ENCODE data around the gene ZNF641. TPM values are rescaled to one million over a fixed set of nuclear protein-coding genes. Genes with fewer than 3 reads are reported as not detected.

Gene ZNF641
- polyA plus RNA-seq, 2 of the 4 experiments (the other 2 are of a cell fraction): 9.1 to 11.8 TPM

GRCh38 chr12:48388938-48389337 lies 38.2 kb upstream of the ZNF641 start:
- FAIRE-seq (no peak), DNase-seq (ENCODE audit: low read depth in 1 of 2, low spot score in 1 of 2) (no peak), ATAC-seq (no peak)
- 57% methylated on average over 2 of the region's 2 CpGs for WGBS (ENCODE audit: missing lambda C conversion rate)
- Histone ChIP-seq H3K4me2 (no peak overlapping the region), H3K27ac (no peak overlapping the region), H3K9me3 (no peaks in the 10 kb centered on the region), H3K4me1 (no peaks in the 10 kb centered on the region), H3K4me3 (no peak overlapping the region)
- ChIA-PET CTCF (no interaction called here), POLR2A (no interaction called here)
- TF ChIP-seq POLR2A (IDR thresholded peaks at IDR 0.05; ENCODE audit: low read length) (no peak), BHLHE40 (IDR thresholded peaks at IDR 0.05; ENCODE audit: low read depth, low read length) (no peak), NR3C1 (IDR thresholded peaks at IDR 0.05) (no peak), HOXB5 (CRISPR knock-in tag; IDR thresholded peaks at IDR 0.05) (no peak), NPAS2 (CRISPR knock-in tag; IDR thresholded peaks at IDR 0.05; ENCODE audit: borderline replicate concordance) (no peak), HES2 (IDR thresholded peaks at IDR 0.05) (no peak), BCL3 (IDR thresholded peaks at IDR 0.05) (no peak), MAZ (IDR thresholded peaks at IDR 0.05; ENCODE audit: borderline replicate concordance, low read depth, low read length) (no peak)

- H3K9me3 ChIP-seq: no peaks in the 10 kb centered on the region
- no peak for FAIRE-seq
- no peak overlapping the region for H3K4me2 ChIP-seq
- ChIA-PET CTCF (no interaction called here), POLR2A (no interaction called here)
- no peak for ATAC-seq
- H3K27ac ChIP-seq: no peak overlapping the region
- H3K4me1 ChIP-seq: no peaks in the 10 kb centered on the region
- TF ChIP-seq E2F6 (IDR thresholded peaks at IDR 0.05; ENCODE audit: borderline replicate concordance, low read depth) (no peak), RNF2 (IDR thresholded peaks at IDR 0.05; ENCODE audit: borderline replicate concordance, low read depth) (no peak), MAX (IDR thresholded peaks at IDR 0.05) (no peak), EHF (CRISPR knock-in tag; IDR thresholded peaks at IDR 0.05) (no peak), HOXB5 (CRISPR knock-in tag; IDR thresholded peaks at IDR 0.05) (no peak), POLR2A (IDR thresholded peaks at IDR 0.05; ENCODE audit: low read length) (no peak), ZFP36 (IDR thresholded peaks at IDR 0.05; ENCODE audit: borderline replicate concordance, partially characterized antibody) (no peak)
- 74% methylated on average over 1 of the region's 1 CpG for WGBS (ENCODE audit: missing lambda C conversion rate)
- H3K4me3 ChIP-seq: no peak overlapping the region
- no peak for DNase-seq (ENCODE audit: low read depth in 1 of 2, low spot score in 1 of 2)
Observed at GRCh38 chr12:48388460-48388859, 37.7 kb upstream of the ZNF641 start.

- DNase-seq (ENCODE audit: low read depth in 1 of 2, low spot score in 1 of 2) (no peak), FAIRE-seq (no peak), ATAC-seq (no peak)
- ChIA-PET POLR2A (no interaction called here), CTCF (interaction anchor here (1.1 kb wide), 1 partner anchor 73 kb away, joined by 4 read pairs; no protein-coding TSS in a partner anchor)
- H3K27ac ChIP-seq: no peak overlapping the region
- no peak overlapping the region for H3K4me2 ChIP-seq
- H3K9me3 ChIP-seq: peaks cover 2% of the 10 kb centered on the region; the same call in 1 of the 3 replicates
- H3K4me1 ChIP-seq: no peaks in the 10 kb centered on the region
- no peak for TF ChIP-seq HDAC2 (IDR thresholded peaks at IDR 0.05)
- TF ChIP-seq POLR2AphosphoS2 (conservative IDR thresholded peaks at IDR 0.05; ENCODE audit: low read length): no peak
- WGBS (ENCODE audit: missing lambda C conversion rate): 60% methylated on average over 1 of the region's 1 CpG
- H3K4me3 ChIP-seq: no peak overlapping the region
Observed at GRCh38 chr12:48380596-48380995, 29.9 kb upstream of the ZNF641 start.

GRCh38 chr12:48379794-48380193 lies 29.1 kb upstream of the ZNF641 start:
- TF ChIP-seq HES2 (IDR thresholded peaks at IDR 0.05) (no peak), EHF (CRISPR knock-in tag; IDR thresholded peaks at IDR 0.05) (no peak), CHD4 (IDR thresholded peaks at IDR 0.05; ENCODE audit: borderline replicate concordance) (no peak), CBX2 (IDR thresholded peaks at IDR 0.05; ENCODE audit: borderline replicate concordance, low read depth) (no peak), EHMT2 (IDR thresholded peaks at IDR 0.05; ENCODE audit: low read depth) (no peak), ZSCAN20 (CRISPR knock-in tag; IDR thresholded peaks at IDR 0.05) (no peak), MAZ (IDR thresholded peaks at IDR 0.05; ENCODE audit: borderline replicate concordance, low read depth, low read length) (no peak), FOXS1 (CRISPR knock-in tag; IDR thresholded peaks at IDR 0.05) (no peak)
- H3K9me3 ChIP-seq: peaks cover 2% of the 10 kb centered on the region; the same call in 1 of the 3 replicates
- CTCF ChIA-PET: interaction anchor here (1.1 kb wide), 1 partner anchor 74 kb away, joined by 4 read pairs; no protein-coding TSS in a partner anchor
- no peak overlapping the region for H3K4me2 ChIP-seq
- POLR2A ChIA-PET: no interaction called here
- DNase-seq (ENCODE audit: low read depth in 1 of 2, low spot score in 1 of 2) (no peak), FAIRE-seq (no peak), ATAC-seq (no peak)
- 16% methylated on average over 4 of the region's 4 CpGs for WGBS (ENCODE audit: missing lambda C conversion rate)
- H3K4me1 ChIP-seq: no peaks in the 10 kb centered on the region
- H3K4me3 ChIP-seq: no peak overlapping the region
- H3K27ac ChIP-seq: no peak overlapping the region

All from A549 (cell line).